Measurements from ENCODE around the gene OR2M2. TPM values are rescaled to one million over a fixed set of nuclear protein-coding genes. Genes with fewer than 3 reads are reported as not detected.

The OR2M2 gene
- total and polyA plus RNA-seq, 5 experiments from 2014 or later = not detected

DNA sequence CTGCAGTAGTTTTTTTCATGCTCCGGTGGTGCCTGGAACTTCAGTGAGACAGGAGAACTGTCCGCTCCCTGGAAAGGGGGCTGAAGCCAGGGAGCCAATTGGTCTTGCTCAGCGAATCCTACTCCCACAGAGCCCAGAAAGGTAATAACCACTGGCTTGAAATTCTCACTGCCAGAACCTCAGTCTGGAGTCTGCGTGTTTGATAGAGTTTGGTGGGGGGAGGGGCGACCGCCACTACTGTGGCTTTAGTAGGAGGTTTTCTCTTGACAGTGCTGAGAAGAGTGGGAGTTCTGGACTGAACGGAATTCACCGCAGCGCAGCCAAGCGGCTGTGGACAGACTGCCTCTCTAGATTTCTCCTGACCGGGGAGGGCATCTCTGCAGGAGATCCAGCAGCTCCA is 14.4 kb downstream of the OR2M2 start:
- H3K27ac Mint-ChIP-seq = no peak overlapping the region
- no peaks in the 10 kb centered on the region for H3K36me3 Mint-ChIP-seq
- H3K4me1 Mint-ChIP-seq = no peaks in the 10 kb centered on the region
- H3K4me3 Mint-ChIP-seq = no peak overlapping the region
- H3K9me3 Mint-ChIP-seq = peaks cover 2 to 30% (median 12%) of the 10 kb centered on the region in 9 donors
- peaks cover 0 to 20% (median 11%) of the 10 kb centered on the region in 5 donors for H3K27me3 Mint-ChIP-seq
- POLR2A ChIA-PET = no interaction called here
- DNase-seq (no peak), ATAC-seq (no peak)

DNA sequence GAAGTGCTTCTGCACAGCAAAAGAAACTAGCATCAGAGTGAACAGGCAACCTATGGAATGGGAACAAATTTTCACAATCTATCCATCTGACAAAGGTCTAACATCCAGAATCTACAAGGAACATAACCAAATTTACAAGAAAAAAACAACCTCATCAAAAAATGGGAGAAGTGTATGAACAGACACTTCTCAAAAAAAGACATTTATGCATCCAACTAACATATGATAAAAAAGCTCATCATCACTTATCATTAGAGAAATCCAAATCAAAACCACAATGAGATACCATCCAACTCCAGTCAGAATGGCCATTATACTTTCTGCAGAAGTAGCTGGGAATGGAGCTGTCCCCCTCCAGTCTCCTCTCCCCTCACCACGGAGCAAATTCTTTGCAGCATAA is 19.5 kb downstream of the OR2M2 start:
- ATAC-seq = no peak
- Mint-ChIP-seq H3K27me3 (peaks cover 0 to 4% (median 0%) of the 10 kb centered on the region in 5 donors), H3K4me1 (no peaks in the 10 kb centered on the region), H3K36me3 (no peaks in the 10 kb centered on the region), H3K9me3 (peaks cover 0 to 40% (median 16%) of the 10 kb centered on the region in 9 donors), H3K27ac (no peak overlapping the region), H3K4me3 (no peak overlapping the region)
- POLR2A ChIA-PET = no interaction called here
- no peak for DNase-seq

- DNase-seq = no peak
- Mint-ChIP-seq H3K27me3 (peaks cover 0 to 2% (median 0%) of the 10 kb centered on the region in 5 donors), H3K4me1 (no peaks in the 10 kb centered on the region), H3K4me3 (no peak within 1 kb of the TSS), H3K36me3 (no peaks in the 10 kb centered on the region), H3K27ac (no peak within 1 kb of the TSS), H3K9me3 (peaks cover 0 to 29% (median 9%) of the 10 kb centered on the region in 9 donors)
- POLR2A ChIA-PET = no interaction called here
- ATAC-seq = no peak
Measured at GRCh38 chr1:248196965-248197364, 22.3 kb downstream of the OR2M2 start, which contains the start of gene OR2M3. Gene OR2M3, plus strand, starts transcription at chr1:248197265. Its CDS starts 5,803 bp downstream, at chr1:248203068.

DNA sequence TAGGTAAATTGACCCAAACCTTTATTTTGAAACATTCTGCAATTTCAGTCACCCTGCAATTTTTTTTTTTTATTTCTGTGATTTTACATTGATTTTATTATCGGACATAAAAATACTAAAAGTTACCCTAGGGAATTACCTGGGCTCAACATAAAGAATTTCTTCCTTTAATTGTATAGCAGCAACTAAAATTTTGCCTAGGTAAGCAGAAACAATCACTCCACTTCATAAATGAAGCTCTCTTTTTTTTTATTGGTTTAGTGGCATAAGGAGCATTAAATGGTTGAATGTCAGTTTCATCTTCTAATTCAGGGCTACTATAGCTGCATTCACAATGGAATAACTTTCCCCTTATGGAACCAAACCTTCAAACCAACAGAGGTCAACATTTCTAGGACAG is 41.3 kb downstream of the OR2M2 start:
- Mint-ChIP-seq H3K27me3 (peaks cover 5 to 35% (median 10%) of the 10 kb centered on the region in 5 donors), H3K4me1 (no peaks in the 10 kb centered on the region)
- POLR2A ChIA-PET = no interaction called here

GRCh38 chr1:248225537-248225936 is 50.9 kb downstream of the OR2M2 start:
- DNase-seq (no peak), ATAC-seq (no peak)
- Mint-ChIP-seq H3K4me1 (no peaks in the 10 kb centered on the region), H3K4me3 (no peak overlapping the region), H3K9me3 (peaks cover 4 to 27% (median 10%) of the 10 kb centered on the region in 9 donors), H3K27ac (no peak overlapping the region), H3K27me3 (peaks cover 2 to 23% (median 12%) of the 10 kb centered on the region in 5 donors), H3K36me3 (peaks cover 0 to 7% (median 3%) of the 10 kb centered on the region in 3 donors)
- POLR2A ChIA-PET = no interaction called here

More for the DNA sequence above, 41.3 kb downstream of the OR2M2 start:
- DNase-seq = no peak
- H3K27ac Mint-ChIP-seq = no peak overlapping the region
- ATAC-seq = no peak
- H3K4me3 Mint-ChIP-seq = no peak overlapping the region
- no peaks in the 10 kb centered on the region for H3K36me3 Mint-ChIP-seq
- peaks cover 0 to 23% (median 3%) of the 10 kb centered on the region in 9 donors for H3K9me3 Mint-ChIP-seq

GRCh38 chr1:248229360-248229908 is 54.8 kb downstream of the OR2M2 start:
- Mint-ChIP-seq H3K27ac (no peak overlapping the region), H3K36me3 (peaks cover 0 to 7% (median 3%) of the 10 kb centered on the region in 3 donors), H3K4me3 (no peak overlapping the region), H3K4me1 (no peaks in the 10 kb centered on the region), H3K27me3 (peaks cover 2 to 24% (median 10%) of the 10 kb centered on the region in 5 donors), H3K9me3 (peaks cover 0 to 24% (median 10%) of the 10 kb centered on the region in 9 donors)
- ATAC-seq (no peak), DNase-seq (no peak)
- POLR2A ChIA-PET = no interaction called here

Other genes starting within 250 kb of the OR2M2 start
- not detected for gene OR2AJ1, start 249.9 kb upstream of the OR2M2 start, total RNA-seq
- gene OR2AJ1, start 249.9 kb upstream of the OR2M2 start, polyA plus RNA-seq = not detected
- under 1 TPM in 1 of 2 experiments, not detected in 1; 0.49 TPM for gene OR2L8, start 226.0 kb upstream of the OR2M2 start, total RNA-seq
- under 1 TPM in 1 of 3 donors, not detected in 2; 0.43 TPM for gene OR2L8, start 226.0 kb upstream of the OR2M2 start, polyA plus RNA-seq
- not detected for gene OR2AK2, start 209.6 kb upstream of the OR2M2 start, total RNA-seq
- gene OR2AK2, start 209.6 kb upstream of the OR2M2 start, polyA plus RNA-seq = not detected
- under 1 TPM; 0.19 to 0.23 TPM for gene OR2L5, start 161.2 kb upstream of the OR2M2 start, total RNA-seq
- gene OR2L5, start 161.2 kb upstream of the OR2M2 start, polyA plus RNA-seq = not detected
- gene OR2L2, start 144.8 kb upstream of the OR2M2 start, total RNA-seq = under 1 TPM; 0.30 to 0.42 TPM
- gene OR2L2, start 144.8 kb upstream of the OR2M2 start, polyA plus RNA-seq = under 1 TPM in 1 of 3 donors, not detected in 2; 0.62 TPM
- gene OR2L3, start 128.0 kb upstream of the OR2M2 start, total RNA-seq = under 1 TPM in 1 of 2 experiments, not detected in 1; 0.27 TPM
- not detected for gene OR2L3, start 128.0 kb upstream of the OR2M2 start, polyA plus RNA-seq
- not detected for gene OR2L13, start 79.6 kb upstream of the OR2M2 start, total RNA-seq
- under 1 TPM in 1 of 3 donors, not detected in 2; 0.32 TPM for gene OR2L13, start 79.6 kb upstream of the OR2M2 start, polyA plus RNA-seq
- gene OR2M5, start 29.7 kb upstream of the OR2M2 start, total RNA-seq = not detected
- not detected for gene OR2M5, start 29.7 kb upstream of the OR2M2 start, polyA plus RNA-seq
- not detected for gene OR2M3, start 22.4 kb downstream of the OR2M2 start, total RNA-seq
- gene OR2M3, start 22.4 kb downstream of the OR2M2 start, polyA plus RNA-seq = not detected
- gene OR2M4, start 56.6 kb downstream of the OR2M2 start, total RNA-seq = not detected
- not detected for gene OR2M4, start 56.6 kb downstream of the OR2M2 start, polyA plus RNA-seq
- gene OR2T33, start 103.2 kb downstream of the OR2M2 start, total RNA-seq = not detected
- gene OR2T33, start 103.2 kb downstream of the OR2M2 start, polyA plus RNA-seq = not detected
- gene OR2T12, start 128.6 kb downstream of the OR2M2 start, total RNA-seq = not detected
- not detected for gene OR2T12, start 128.6 kb downstream of the OR2M2 start, polyA plus RNA-seq
- gene OR2M7, start 149.7 kb downstream of the OR2M2 start, total RNA-seq = not detected
- not detected for gene OR2M7, start 149.7 kb downstream of the OR2M2 start, polyA plus RNA-seq
- not detected for gene OR14C36, start 174.0 kb downstream of the OR2M2 start, total RNA-seq
- gene OR14C36, start 174.0 kb downstream of the OR2M2 start, polyA plus RNA-seq = not detected
- gene OR2T4, start 186.8 kb downstream of the OR2M2 start, total RNA-seq = not detected
- not detected for gene OR2T4, start 186.8 kb downstream of the OR2M2 start, polyA plus RNA-seq
- gene OR2T6, start 200.9 kb downstream of the OR2M2 start, total RNA-seq = not detected
- not detected for gene OR2T6, start 200.9 kb downstream of the OR2M2 start, polyA plus RNA-seq
- gene OR2T1, start 228.2 kb downstream of the OR2M2 start, total RNA-seq = not detected
- not detected for gene OR2T1, start 228.2 kb downstream of the OR2M2 start, polyA plus RNA-seq

Measured in naive thymus-derived CD8-positive, alpha-beta T cell (primary cell).